HepG2 (cell line): ENCODE results near the gene NCOA3.

Source experiments
- CHD2 ChIP-seq: IDR thresholded peaks from 2 replicates; pipeline ENCODE4 v1.6.1; 2011; ENCODE audit warnings: low read depth, low read length, improper control_type of control experiment
- CTCF ChIP-seq: sonication (generic); formaldehyde crosslinking; IDR thresholded peaks from 2 replicates; pipeline ENCODE4 v1.5.0; 2020; ENCODE audit warnings: mild to moderate bottlenecking, missing genetic modification reagents, moderate library complexity
- HNRNPH1 ChIP-seq: fragments of 200-400 bp; formaldehyde crosslinking; optimal IDR thresholded peaks from 2 replicates; pipeline ENCODE3; 2017; ENCODE audit warnings: mild to moderate bottlenecking, low read depth, low read length
- NFATC3 ChIP-seq: sonication (generic); formaldehyde crosslinking; IDR thresholded peaks from 2 replicates; pipeline ENCODE4 v1.5.1; 2020; ENCODE audit warnings: mild to moderate bottlenecking, missing genetic modification reagents
- POLR2A ChIP-seq, 2 experiments: IDR thresholded peaks; 2 replicates each; pipeline ENCODE4 v1.6.1; 2011; ENCODE audit warnings: low read depth in 2 of 2, low read length in 2 of 2, mild to moderate bottlenecking in 1 of 2, moderate library complexity in 1 of 2; ENCODE audit not compliant: insufficient read depth in 1 of 2
- SIN3A ChIP-seq: IDR thresholded peaks from 2 replicates; pipeline ENCODE4 v1.6.1; 2011; ENCODE audit warnings: low read depth, mild to moderate bottlenecking, control low read depth, low read length, borderline replicate concordance
- TEF ChIP-seq: sonication (generic); formaldehyde crosslinking; IDR thresholded peaks from 2 replicates; pipeline ENCODE4 v1.5.0; 2020; ENCODE audit warnings: missing genetic modification reagents
- TRIM24 ChIP-seq: sonication (generic); formaldehyde crosslinking; IDR thresholded peaks from 2 replicates; pipeline ENCODE4 v1.8.0; 2022; ENCODE audit warnings: mild to moderate bottlenecking, missing genetic modification reagents
- ZBTB26 ChIP-seq: IDR thresholded peaks from 2 replicates; pipeline ENCODE4 v1.6.1; 2016; ENCODE audit warnings: missing compliant biosample characterization, missing genetic modification reagents, borderline replicate concordance
- ZGPAT ChIP-seq: IDR thresholded peaks from 2 replicates; pipeline ENCODE4 v1.6.1; 2016; ENCODE audit warnings: mild to moderate bottlenecking

- TF ChIP-seq HNRNPH1 (no peak), CTCF (CRISPR knock-in tag) (no peak), TRIM24 (no peak), ZBTB26 (CRISPR knock-in tag) (no peak), POLR2A (IDR thresholded peaks at IDR 0.05; ENCODE audit: insufficient read depth in 1 of 2, low read depth in 2 of 2, low read length in 2 of 2) (no peak), SIN3A (no peak), TEF (CRISPR knock-in tag) (no peak), ZGPAT (CRISPR knock-in tag) (no peak), NFATC3 (no peak), CHD2 (no peak)
Observed at GRCh38 chr20:47610247-47610944, 108.7 kb downstream of the NCOA3 start.
